SK-MEL-5 (cell line): ENCODE results near the gene USP49. TPM values are rescaled to one million over a fixed set of nuclear protein-coding genes. Genes with fewer than 3 reads are reported as not detected.

ENCODE experiments used
- DNase-seq: peaks from one replicate; pipeline ENCODE4 v3.0.0-alpha.2; 2016; ENCODE audit warnings: low read depth, low spot score
- in situ Hi-C: cut with HindIII; loops from 2 replicates; pipeline ENCODE4 v1.10.0; 2016; ENCODE audit warnings: low sequenced_read_pairs, high pct_unique_total_duplicates, low pct_unique_long_range_greater_than_20kb
- total RNA-seq: library from RNA; depleted of rRNA; stranded (reverse); fragments of >200 nt; shearing (Covaris generic); gene quantifications from 2 replicates; pipeline ENCODE4 v1.2.3, GENCODE V29; 2014

Gene USP49
- total RNA-seq, 1 experiment from 2014 or later, result 0.85 TPM

DNA sequence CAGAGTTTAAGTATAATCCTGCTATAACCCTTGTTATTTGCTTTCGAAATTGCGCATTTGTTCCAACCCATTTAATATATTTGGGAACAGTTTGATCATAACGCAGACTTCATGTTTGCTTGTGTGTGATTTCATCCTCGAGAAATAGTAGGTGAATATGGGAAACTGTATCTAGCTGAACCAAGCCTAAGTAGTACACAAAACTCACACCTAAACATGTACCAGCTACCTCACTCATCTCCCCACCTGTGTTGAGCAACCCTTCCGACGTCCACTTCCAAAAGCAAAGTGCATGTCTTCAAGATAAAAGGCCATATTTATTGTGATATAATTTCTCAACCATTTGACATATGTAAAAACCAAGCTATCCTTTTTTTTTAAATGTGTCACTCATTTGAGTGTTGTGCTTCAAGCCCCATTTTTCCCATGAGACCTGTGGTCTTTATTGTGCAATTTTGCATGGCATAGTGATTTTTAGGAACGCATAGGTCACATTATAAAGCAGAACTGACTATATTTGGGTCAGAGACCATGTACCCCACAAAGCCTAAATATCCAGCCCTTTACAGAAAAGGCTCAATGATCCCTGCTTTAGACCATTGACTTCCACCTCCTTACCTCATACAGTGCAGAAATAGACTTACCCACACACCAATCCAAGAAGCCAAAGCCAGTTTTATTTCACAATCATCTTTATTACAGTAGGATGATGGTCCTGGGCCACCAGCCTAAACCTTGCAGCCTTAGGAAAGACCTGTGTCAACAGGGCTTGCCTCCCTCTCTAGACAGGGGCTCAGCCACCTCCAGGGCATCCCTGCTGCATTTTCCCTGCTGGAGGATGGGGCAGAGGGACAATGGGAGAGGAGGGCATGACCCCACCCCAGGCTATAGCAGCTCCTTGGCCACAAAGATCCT lies 39.4 kb upstream of the USP49 start:
- no peak for DNase-seq
- in situ Hi-C loops, result no loop called here

DNA sequence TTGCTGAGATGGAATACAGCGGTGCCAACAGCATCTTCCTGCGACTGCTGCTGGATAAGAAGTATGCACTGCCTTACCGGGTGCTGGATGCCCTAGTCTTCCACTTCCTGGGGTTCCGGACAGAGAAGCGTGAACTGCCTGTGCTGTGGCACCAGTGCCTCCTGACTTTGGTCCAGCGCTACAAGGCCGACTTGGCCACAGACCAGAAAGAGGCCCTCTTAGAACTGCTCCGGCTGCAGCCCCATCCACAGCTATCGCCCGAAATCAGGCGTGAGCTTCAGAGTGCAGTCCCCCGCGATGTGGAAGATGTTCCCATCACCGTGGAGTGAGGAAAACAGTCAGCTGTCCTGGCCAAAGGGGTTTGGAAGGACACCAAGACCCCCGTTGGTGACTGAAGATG lies 37.2 kb upstream of the USP49 start:
- DNase-seq, result no peak
- in situ Hi-C loops, result no loop called here

DNA sequence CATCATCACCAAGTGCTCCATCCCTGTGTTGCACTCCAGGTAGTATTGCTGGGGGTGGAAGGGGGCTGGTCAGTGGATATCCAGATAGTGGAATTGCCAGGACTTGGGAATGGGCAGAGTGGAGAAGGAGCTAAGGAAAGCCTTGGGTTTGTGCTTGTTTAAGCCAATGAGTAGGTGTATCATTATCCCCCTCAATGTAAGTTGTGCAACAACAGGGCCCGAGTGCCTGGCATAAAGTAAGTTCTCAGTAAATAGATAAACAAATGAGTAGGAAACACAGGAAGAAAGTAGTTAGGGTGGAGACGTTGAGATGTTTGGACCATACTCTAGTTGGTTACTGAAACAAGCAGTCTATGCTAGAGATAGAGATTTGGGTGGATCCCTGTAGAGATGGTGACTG lies 36.6 kb upstream of the USP49 start:
- in situ Hi-C loops, result no loop called here
- no peak for DNase-seq

DNA sequence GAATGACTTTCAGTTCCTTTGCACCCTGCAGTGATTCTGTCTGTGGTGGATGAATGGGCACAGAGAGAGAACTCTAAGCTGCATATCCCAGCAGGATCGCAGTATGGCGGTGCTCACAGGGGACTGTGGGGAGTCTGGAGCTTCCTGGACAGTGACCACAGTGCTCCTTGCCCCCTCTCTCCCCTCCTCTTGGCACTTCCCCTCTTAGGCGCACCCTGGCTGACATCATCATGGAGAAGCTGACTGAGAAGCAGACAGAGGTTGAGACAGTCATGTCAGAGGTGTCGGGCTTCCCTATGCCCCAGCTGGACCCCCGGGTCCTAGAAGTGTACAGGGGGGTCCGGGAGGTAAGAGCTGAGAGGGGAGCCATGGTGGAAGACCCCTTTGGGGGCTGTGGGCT lies 34.7 kb upstream of the USP49 start:
- in situ Hi-C loops, result no loop called here
- no peak for DNase-seq

DNA sequence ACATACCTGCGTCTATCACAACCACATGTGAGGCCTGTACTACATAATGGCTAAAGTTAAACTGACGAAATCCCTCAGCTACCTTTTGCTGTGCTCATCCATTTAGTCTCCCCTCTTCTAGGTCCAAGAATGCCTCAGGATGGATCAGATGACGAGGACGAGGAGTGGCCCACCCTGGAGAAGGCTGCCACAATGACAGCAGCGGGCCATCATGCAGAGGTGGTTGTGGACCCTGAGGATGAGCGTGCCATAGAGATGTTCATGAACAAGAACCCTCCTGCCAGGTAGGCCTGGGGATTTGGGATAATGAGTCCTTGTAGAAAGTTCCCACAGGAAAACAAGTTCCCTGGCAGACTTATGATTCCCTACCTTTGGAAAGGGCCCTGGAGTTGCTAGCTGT lies 32.1 kb upstream of the USP49 start:
- no peak for DNase-seq
- in situ Hi-C loops, result no loop called here

DNA sequence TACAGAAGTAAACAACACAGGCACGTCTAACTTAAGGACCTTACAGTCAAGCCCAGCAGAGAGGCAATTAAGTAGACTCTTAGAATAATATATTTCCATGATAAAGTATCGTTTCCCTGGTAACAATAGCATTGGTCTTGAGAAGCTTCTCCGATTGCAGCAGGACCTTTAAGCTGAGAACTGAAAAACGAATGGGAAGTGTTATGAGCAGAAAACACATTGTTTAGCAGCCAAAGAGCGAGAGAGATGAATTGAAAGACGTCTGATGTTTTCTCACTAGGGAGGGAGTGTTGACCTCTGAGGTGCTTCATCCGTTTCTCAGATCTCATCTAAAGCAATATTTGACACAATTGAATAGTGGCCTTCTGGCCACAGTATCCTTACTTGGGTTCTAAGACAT lies 27.0 kb upstream of the USP49 start:
- in situ Hi-C loops, result no loop called here
- DNase-seq, result no peak

DNA sequence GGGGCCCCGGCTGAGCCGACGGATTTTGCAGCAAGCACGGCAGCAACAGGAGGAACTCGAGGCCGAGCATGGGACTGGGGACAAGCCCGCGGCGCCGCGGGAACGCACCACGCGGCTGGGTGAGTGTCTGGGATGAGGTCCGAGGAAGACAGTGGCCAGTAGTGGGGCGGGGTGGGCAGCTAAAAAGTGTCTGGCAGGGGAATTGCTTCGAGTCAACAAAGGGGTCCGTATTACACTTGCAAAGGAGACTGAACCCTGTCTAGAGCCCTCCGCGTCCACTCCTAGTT lies 26.5 kb upstream of the USP49 start:
- DNase-seq, result no peak
- in situ Hi-C loops, result no loop called here

DNA sequence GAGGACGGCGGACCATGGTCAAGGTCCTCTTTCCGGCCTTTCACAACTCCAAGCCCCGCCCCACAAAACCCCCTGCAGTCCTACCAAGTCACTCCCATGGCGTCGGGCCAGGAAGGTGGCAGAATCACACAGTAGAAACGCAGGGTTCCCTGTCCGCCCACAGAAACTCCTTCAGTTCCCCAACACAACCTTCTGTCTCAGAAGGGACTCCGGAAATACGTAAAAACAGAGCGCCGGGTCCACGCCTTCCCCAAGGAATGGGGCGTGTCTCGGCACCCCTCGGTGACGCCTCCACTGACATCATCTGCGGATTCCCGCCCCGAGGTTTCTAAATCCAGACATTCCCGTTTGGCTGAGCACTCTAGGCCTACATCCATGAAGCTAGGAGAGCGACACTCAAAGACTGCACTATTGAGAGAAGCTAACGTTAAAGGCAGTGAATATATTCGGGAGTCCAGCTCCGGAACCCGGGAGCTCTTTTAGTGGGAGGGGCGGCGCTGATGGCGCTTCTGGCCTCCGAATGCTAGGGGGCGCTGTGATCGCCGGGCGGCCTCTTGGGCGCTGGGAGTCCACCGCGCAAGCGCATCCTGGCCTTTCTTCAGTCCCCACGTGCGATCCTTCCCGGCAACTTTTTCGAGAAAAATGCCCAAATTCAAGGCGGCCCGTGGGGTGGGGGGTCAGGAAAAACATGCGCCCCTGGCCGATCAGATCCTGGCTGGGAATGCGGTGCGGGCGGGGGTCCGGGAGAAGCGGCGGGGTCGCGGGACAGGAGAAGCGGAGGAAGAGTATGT lies 25.9 kb upstream of the USP49 start, which contains the start of the genes BYSL and MED20:
TSS of gene BYSL (plus strand) at position 579 of the 791 bp plus-strand sequence. CDS start at position 643, 64 bp downstream.
TSS of gene MED20 (minus strand) at position 219 of the 791 bp plus-strand sequence. CDS start at position 98, 121 bp downstream.
- in situ Hi-C loops, result no loop called here
- peak; percentile 92 for DNase-seq

DNA sequence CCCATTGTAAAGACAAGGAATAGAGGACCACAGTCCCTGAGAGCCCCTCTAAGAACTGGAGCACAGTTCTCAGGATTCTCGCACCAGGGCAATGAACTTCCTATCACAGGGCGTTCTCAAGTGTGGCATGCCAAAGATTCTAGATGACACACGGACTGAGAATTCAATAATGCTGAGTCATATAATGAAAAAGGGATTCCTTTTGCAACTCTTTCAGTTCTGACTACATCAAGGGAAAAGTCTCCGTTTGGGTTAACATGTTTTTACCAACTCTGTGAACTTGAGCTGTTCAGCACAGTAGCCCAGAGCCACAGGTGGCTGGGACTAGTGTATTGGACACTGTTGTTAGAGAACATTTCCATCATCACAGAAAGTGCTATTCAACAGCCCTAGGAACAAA lies 22.4 kb upstream of the USP49 start:
- in situ Hi-C loops, result no loop called here
- no peak for DNase-seq

DNA sequence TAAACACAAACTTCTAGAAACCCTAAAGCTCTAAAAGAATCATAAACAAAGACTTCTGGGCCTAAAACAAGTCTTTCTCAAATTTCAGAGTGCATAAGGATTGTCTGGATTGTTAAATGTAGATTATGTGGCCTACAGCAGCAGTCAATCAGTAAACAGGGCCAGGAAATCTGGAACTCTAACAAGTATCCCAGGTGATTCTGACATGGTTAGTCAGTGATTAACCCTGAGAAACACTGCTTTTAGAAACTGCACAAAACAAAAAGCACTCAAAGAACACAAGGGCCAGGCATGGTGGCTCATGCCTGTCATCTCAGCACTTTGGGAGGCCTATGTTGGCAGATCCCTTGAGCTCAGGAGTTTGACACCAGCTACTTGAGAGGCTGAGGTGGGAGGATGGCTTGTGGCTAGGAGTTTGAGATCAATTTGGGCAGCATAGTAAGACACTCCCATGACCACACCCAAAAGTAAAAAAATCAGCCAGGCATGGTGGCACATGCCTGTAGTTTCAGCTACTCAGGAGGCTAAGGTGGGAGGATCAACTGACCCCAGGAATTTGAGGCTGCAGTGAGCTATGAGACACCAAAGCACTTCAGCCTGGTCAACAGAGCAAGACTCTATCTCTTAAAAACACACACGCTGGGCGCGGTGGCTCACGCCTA lies 19.8 kb upstream of the USP49 start:
- in situ Hi-C loops, result no loop called here
- no peak for DNase-seq

DNA sequence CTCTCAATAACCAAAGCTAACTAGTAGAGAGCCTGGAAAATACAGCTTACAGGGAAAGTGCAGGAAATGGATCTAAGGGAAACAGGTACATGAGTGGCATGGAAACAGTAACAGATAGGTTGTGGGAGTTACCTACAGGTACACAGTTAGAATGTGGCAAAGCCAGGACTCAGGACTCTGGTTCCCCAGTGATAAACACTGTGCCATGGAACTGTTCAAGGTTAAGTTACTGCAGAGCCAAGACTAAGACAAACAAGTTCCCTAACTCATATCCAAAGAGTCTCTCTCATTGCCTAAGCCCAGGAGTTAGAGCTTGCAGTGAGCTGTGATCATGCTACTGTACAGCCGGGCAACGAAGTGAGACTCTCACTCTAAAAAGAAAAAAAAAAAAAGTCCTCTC lies 19.2 kb upstream of the USP49 start:
- DNase-seq, result no peak
- in situ Hi-C loops, result no loop called here

DNA sequence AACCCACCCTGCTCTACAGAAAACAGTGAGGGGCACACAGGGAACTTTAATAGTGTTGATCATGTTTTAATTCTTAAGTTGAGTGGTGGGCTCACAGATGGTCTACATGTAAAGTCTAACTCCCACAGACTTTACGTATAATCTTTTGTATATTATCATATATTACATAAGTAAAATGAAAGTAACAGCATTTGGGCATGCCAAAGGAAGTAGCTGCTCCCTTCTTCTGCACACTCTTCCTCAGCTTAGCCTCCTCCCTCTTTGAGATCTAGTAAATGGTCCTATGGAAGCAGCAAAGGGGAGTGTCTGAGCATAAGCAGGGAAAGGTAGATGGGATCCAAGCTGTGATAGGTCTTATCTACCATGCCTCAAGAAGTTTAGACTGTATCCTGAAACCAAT lies 14.6 kb upstream of the USP49 start:
- no peak for DNase-seq
- in situ Hi-C loops, result no loop called here

DNA sequence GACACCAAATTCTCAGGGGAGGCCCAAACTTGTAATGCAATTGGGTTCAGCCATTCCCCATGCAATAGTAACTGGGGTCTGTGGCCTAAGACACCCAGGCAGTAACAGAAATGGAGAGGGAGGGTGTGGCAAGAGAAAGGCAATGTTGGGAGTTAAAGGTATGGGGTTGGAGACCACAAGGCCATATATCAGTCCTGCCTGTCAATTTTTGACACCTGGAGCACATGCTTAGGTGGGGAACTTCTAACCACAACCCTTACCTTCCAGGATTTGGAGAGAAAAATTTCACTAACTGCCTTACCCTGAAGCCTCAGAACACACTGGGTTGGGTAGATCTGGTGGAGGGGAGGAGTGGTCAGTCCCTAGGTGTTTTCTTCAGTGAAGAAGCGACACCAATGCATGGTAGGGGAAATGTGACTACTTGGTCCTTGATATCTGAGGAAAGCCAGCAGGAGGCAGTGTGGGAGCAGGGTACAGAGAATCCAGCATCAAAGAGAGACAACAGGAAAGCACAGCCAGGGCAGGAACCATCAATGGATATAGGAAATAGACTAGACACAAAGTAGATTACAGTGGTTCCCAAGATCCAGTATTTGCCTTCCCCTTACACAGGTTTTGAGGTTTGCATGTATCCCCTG lies 6.8 kb upstream of the USP49 start:
- in situ Hi-C loops, result no loop called here
- peak; percentile 82 for DNase-seq

DNA sequence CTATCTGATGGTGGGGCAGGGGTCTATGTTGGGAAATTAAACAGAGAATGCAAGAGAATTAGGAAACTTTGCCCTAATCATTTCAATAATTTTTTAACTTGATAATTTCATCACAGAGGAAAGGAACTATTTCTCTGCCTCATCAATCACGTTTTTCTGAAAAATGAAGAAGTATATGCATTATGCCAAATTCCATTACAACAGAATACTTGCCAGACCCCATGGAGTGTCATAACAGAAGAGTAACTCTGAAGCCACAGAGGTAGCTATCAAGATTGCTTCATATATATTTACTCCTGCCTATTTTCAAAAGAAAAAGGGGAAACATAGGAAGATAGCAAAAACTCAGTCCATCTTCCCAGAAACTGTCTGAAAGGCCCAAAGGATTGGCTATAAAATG lies 5.7 kb upstream of the USP49 start:
- DNase-seq, result no peak
- in situ Hi-C loops, result no loop called here

DNA sequence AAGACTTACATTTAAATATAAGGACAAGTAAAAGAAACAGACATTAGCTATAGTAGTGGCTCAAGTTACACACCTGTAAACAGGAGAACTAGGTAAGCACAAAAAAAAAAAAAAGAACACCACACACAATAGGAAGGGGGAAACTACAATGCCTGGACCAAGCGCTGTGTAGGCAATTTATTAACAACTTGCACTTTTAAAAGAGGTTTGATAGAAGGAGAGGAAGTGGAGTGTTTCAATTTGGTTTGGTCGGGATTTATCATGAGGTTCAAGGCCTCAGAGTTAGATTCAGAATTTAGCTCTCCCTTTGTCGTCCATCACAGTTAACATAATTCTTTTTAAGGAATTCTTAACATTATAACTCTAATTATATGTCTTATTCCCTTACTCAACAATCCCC lies 1.1 kb upstream of the USP49 start:
- in situ Hi-C loops, result no loop called here
- no peak for DNase-seq

DNA sequence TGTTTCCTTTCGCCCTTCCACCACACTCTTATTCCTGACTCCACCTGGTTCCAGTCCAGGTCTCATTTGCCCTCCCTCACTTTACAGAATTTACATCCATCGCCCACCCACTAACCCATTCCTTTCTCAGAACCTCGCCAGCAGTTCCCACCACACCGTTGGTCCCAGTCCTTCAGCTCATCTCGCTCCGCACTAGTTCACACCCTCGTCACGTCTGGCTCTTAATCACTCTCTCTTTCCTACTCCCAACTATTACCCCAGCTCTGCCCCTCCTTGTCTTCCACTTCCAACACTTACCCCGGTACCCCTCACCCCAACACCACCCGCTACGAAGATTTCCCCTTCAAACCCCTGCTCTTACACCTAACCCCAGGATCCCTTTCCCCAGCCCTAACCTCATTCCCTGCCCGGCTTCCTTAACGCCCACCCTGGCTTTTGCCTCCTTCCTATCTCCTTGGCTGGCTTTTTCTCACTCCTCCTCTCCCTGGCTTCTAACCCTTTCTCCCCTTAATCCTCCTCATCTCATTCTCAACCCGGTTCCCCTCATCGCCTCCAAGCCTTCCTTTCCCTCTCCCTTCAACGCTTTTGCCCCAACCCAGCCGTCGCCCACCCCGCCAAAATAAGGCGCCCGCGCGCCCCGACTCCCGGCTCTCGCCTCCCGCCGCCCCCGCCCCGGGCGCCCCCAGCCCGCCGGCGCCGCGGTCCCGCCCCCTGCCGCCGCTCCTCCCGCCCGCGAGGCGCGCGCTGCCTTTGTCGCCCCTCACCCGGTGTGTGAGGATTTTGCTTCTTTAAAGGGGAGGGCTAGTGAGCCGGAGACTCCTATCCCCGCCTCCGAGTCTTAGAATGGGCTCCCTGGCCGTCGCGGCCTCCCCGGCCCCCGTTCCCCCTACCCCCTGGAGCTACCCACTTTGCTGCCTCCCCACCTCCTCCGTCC lies 542 bp downstream of the USP49 start:
- DNase-seq, result no peak
- in situ Hi-C loops, result no loop called here
